GM06990 (cell line): ENCODE results near the gene ZNF177.

Source experiments
- DNase-seq: peaks from one replicate; pipeline ENCODE4 v3.0.0-alpha.2; 2011; ENCODE audit not compliant: insufficient read length; ENCODE audit errors: extremely low read depth
- H3K27me3 ChIP-seq: replicated peaks from 2 replicates; pipeline ENCODE4 v1.6.0; 2011; ENCODE audit warnings: low read length; ENCODE audit not compliant: control insufficient read depth, insufficient read depth
- H3K36me3 ChIP-seq: 2 replicates; pipeline ENCODE4 v1.5.1; 2011; ENCODE audit warnings: low read length; ENCODE audit not compliant: control insufficient read depth, insufficient read depth
- H3K4me3 ChIP-seq: replicated peaks from 2 replicates; pipeline ENCODE4 v1.5.1; 2011; ENCODE audit warnings: low read depth, mild to moderate bottlenecking, control low read depth, low read length
- CTCF ChIP-seq: IDR thresholded peaks from 2 replicates; pipeline ENCODE4 v1.5.1; 2011; ENCODE audit warnings: low read length, control low read depth, mild to moderate bottlenecking, inconsistent platforms; ENCODE audit not compliant: insufficient read depth, poor library complexity, severe bottlenecking

ZNF177 gene

GRCh38 chr19:9324584-9324962 lies 38.2 kb upstream of the ZNF177 start:
- TF ChIP-seq CTCF: no peak
- peak overlapping the region; percentile 84 for H3K4me3 ChIP-seq
- H3K36me3 ChIP-seq: no peaks in the 10 kb centered on the region
- H3K27me3 ChIP-seq: no peaks in the 10 kb centered on the region
- DNase-seq: peak; percentile 13

- TF ChIP-seq CTCF: no peak
- DNase-seq: no peak
- H3K4me3 ChIP-seq: no peak overlapping the region
- H3K36me3 ChIP-seq: no peaks in the 10 kb centered on the region
- no peaks in the 10 kb centered on the region for H3K27me3 ChIP-seq
Observed at GRCh38 chr19:9329999-9330398, 32.8 kb upstream of the ZNF177 start.

- H3K27me3 ChIP-seq: no peaks in the 10 kb centered on the region
- TF ChIP-seq CTCF: no peak
- no peaks in the 10 kb centered on the region for H3K36me3 ChIP-seq
- H3K4me3 ChIP-seq: no peak overlapping the region
- no peak for DNase-seq
Observed at GRCh38 chr19:9342610-9343304, 20.1 kb upstream of the ZNF177 start.

- no peaks in the 10 kb centered on the region for H3K36me3 ChIP-seq
- H3K27me3 ChIP-seq: no peaks in the 10 kb centered on the region
- no peak overlapping the region for H3K4me3 ChIP-seq
- TF ChIP-seq CTCF: no peak
- no peak for DNase-seq
Observed at GRCh38 chr19:9345005-9345404, 17.8 kb upstream of the ZNF177 start.

- no peak overlapping the region for H3K4me3 ChIP-seq
- no peaks in the 10 kb centered on the region for H3K36me3 ChIP-seq
- TF ChIP-seq CTCF: no peak
- no peak for DNase-seq
- H3K27me3 ChIP-seq: no peaks in the 10 kb centered on the region
Observed at GRCh38 chr19:9348253-9348652, 14.6 kb upstream of the ZNF177 start.

- H3K27me3 ChIP-seq: no peaks in the 10 kb centered on the region
- no peak for TF ChIP-seq CTCF
- H3K36me3 ChIP-seq: no peaks in the 10 kb centered on the region
- H3K4me3 ChIP-seq: no peak overlapping the region
- no peak for DNase-seq
Observed at GRCh38 chr19:9348671-9349070, 14.1 kb upstream of the ZNF177 start.
